Measurements from ENCODE around the gene TMEM115.

The TMEM115 gene

DNA sequence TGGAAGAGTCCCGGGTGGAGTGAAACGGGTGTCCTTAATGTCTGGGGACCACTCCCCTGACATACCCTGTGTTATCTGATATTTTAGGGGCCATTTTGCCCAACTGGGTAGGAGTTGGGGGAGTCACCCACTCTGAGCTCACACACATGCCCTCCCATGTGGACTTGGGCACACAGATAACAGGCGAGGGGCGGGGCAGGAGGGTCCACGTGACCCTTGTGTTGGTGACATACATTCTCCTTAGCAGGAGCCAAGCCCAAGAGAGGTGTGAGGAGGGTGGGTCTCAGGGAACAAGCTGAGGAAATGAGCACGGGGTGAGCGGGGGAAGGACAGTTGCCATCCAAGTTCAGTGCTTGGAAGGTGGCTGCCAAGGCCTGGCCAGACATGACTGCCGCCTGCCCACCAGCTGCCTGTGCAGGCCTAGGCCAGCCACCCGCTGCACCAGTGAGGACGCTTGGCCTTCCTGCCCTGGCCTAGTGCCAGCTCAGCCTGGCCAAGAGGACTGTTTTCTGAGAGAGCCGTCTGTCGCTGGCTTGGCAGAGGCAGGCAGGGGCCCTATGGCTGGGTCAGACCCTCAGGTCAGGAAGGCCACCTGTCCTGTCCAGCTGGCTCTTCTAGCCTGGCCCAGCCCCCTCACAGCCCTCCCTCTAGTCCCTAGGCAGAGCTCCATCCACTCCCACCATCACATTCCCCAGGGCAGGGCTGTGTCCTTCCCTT lies 31.3 kb upstream of the TMEM115 start:
- peak; percentile 54 for ATAC-seq
- TF ChIP-seq ZFP3 (CRISPR knock-in tag; IDR thresholded peaks at IDR 0.05) (no peak), ISL1 (CRISPR knock-in tag; IDR thresholded peaks at IDR 0.05) (no peak), TCF4 (CRISPR knock-in tag; IDR thresholded peaks at IDR 0.05; ENCODE audit: borderline replicate concordance) (peak; percentile 61; the same call in 1 of the 2 replicates), ZNF8 (CRISPR knock-in tag; IDR thresholded peaks at IDR 0.05) (0 out of 2 replicates have a peak, but pooled peaks have one; percentile 11), CSDC2 (CRISPR knock-in tag; IDR thresholded peaks at IDR 0.05) (no peak), ZNF565 (CRISPR knock-in tag; conservative IDR thresholded peaks at IDR 0.05; ENCODE audit: low read depth) (no peak), ZFP30 (CRISPR knock-in tag; IDR thresholded peaks at IDR 0.05) (no peak), GLIS3 (CRISPR knock-in tag; IDR thresholded peaks at IDR 0.05) (no peak)
- TF ChIP-seq, protein P1, sequence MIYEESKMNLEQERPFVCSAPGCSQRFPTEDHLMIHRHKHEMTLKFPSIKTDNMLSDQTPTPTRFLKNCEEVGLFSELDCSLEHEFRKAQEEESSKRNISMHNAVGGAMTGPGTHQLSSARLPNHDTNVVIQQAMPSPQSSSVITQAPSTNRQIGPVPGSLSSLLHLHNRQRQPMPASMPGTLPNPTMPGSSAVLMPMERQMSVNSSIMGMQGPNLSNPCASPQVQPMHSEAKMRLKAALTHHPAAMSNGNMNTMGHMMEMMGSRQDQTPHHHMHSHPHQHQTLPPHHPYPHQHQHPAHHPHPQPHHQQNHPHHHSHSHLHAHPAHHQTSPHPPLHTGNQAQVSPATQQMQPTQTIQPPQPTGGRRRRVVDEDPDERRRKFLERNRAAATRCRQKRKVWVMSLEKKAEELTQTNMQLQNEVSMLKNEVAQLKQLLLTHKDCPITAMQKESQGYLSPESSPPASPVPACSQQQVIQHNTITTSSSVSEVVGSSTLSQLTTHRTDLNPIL (CRISPR knock-in tag; IDR thresholded peaks at IDR 0.05; ENCODE audit: low read depth): no peak
- TF ChIP-seq, protein P2, sequence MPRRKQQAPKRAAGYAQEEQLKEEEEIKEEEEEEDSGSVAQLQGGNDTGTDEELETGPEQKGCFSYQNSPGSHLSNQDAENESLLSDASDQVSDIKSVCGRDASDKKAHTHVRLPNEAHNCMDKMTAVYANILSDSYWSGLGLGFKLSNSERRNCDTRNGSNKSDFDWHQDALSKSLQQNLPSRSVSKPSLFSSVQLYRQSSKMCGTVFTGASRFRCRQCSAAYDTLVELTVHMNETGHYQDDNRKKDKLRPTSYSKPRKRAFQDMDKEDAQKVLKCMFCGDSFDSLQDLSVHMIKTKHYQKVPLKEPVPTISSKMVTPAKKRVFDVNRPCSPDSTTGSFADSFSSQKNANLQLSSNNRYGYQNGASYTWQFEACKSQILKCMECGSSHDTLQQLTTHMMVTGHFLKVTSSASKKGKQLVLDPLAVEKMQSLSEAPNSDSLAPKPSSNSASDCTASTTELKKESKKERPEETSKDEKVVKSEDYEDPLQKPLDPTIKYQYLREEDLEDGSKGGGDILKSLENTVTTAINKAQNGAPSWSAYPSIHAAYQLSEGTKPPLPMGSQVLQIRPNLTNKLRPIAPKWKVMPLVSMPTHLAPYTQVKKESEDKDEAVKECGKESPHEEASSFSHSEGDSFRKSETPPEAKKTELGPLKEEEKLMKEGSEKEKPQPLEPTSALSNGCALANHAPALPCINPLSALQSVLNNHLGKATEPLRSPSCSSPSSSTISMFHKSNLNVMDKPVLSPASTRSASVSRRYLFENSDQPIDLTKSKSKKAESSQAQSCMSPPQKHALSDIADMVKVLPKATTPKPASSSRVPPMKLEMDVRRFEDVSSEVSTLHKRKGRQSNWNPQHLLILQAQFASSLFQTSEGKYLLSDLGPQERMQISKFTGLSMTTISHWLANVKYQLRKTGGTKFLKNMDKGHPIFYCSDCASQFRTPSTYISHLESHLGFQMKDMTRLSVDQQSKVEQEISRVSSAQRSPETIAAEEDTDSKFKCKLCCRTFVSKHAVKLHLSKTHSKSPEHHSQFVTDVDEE (CRISPR knock-in tag; IDR thresholded peaks at IDR 0.05): peak; percentile 90

DNA sequence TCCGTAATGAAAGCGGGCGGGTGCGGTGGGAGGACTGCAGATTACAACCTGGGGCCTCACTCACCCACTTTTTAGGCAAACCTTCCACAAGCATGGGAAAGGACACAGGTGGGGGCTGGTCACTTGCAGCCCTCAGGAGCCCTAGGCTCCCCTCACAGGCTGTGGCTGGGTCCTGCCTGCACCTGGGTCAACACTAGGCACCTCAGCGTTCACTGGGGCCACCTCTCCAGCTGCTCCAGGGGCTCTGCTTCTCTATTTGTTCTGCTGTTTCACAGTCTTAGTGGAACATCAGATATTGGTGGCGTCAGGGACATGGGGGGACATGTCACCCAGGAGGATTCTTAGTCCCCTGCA lies 30.1 kb upstream of the TMEM115 start:
- no peak for ATAC-seq
- TF ChIP-seq OSR1 (CRISPR knock-in tag; IDR thresholded peaks at IDR 0.05): no peak
- no peak for TF ChIP-seq ZFP30 (CRISPR knock-in tag; IDR thresholded peaks at IDR 0.05)
- TF ChIP-seq TCF4 (CRISPR knock-in tag; IDR thresholded peaks at IDR 0.05; ENCODE audit: borderline replicate concordance): no peak
- TF ChIP-seq RARB (CRISPR knock-in tag; IDR thresholded peaks at IDR 0.05): no peak
- TF ChIP-seq, protein P2 (CRISPR knock-in tag; IDR thresholded peaks at IDR 0.05): no peak
- TF ChIP-seq, protein P3, sequence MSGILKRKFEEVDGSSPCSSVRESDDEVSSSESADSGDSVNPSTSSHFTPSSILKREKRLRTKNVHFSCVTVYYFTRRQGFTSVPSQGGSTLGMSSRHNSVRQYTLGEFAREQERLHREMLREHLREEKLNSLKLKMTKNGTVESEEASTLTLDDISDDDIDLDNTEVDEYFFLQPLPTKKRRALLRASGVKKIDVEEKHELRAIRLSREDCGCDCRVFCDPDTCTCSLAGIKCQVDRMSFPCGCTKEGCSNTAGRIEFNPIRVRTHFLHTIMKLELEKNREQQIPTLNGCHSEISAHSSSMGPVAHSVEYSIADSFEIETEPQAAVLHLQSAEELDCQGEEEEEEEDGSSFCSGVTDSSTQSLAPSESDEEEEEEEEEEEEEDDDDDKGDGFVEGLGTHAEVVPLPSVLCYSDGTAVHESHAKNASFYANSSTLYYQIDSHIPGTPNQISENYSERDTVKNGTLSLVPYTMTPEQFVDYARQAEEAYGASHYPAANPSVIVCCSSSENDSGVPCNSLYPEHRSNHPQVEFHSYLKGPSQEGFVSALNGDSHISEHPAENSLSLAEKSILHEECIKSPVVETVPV (CRISPR knock-in tag; IDR thresholded peaks at IDR 0.05): no peak
- TF ChIP-seq ESRRG (CRISPR knock-in tag; IDR thresholded peaks at IDR 0.05): no peak
- TF ChIP-seq BACH2 (CRISPR knock-in tag; IDR thresholded peaks at IDR 0.05; ENCODE audit: borderline replicate concordance): no peak
- no peak for TF ChIP-seq GLIS3 (CRISPR knock-in tag; IDR thresholded peaks at IDR 0.05)
- no peak for TF ChIP-seq PPARA (CRISPR knock-in tag; IDR thresholded peaks at IDR 0.05; ENCODE audit: borderline replicate concordance)
- no peak for TF ChIP-seq CSDC2 (CRISPR knock-in tag; IDR thresholded peaks at IDR 0.05)
- TF ChIP-seq ZC3H10 (CRISPR knock-in tag; IDR thresholded peaks at IDR 0.05): no peak
- TF ChIP-seq ZFP3 (CRISPR knock-in tag; IDR thresholded peaks at IDR 0.05): no peak
- TF ChIP-seq ZNF8 (CRISPR knock-in tag; IDR thresholded peaks at IDR 0.05): no peak
- TF ChIP-seq, protein P1 (CRISPR knock-in tag; IDR thresholded peaks at IDR 0.05; ENCODE audit: low read depth): no peak

DNA sequence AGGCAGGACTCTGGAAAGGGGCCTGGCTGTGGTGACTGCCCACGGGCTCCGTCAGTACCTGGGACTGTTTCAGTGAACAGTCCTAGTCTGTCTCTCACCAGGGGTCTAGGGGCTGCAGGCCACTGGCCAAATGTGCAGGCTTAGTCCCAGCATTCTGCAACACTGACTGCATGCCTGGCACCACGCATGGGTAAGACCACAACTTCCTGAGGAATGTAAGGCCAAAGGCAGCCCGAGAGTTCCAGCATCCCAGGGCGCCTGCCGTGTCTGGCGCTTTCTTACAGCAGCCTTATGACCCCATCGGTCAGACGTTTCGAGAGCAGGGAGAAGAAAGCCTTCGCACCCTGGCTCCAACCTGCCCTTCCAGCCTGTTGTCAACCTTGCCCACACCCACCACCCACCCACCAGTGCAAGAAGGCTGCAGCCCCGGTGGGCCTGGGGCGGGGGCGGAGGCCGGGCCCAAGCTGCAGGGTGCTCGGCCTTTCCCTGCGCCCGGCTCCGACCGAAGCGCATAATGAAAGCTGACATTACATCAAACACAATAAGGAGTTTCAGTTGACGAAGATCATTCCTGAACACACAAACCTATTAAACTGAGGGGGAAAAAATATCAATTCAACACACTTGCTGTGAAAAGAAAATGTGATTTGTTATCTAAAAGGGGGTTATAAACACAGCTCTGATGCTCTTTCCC lies 29.5 kb upstream of the TMEM115 start:
- TF ChIP-seq PPARA (CRISPR knock-in tag; IDR thresholded peaks at IDR 0.05; ENCODE audit: borderline replicate concordance) (no peak), GLIS3 (CRISPR knock-in tag; IDR thresholded peaks at IDR 0.05) (no peak), RARB (CRISPR knock-in tag; IDR thresholded peaks at IDR 0.05) (no peak), BACH2 (CRISPR knock-in tag; IDR thresholded peaks at IDR 0.05; ENCODE audit: borderline replicate concordance) (no peak), ZC3H10 (CRISPR knock-in tag; IDR thresholded peaks at IDR 0.05) (no peak), SNAI2 (CRISPR knock-in tag; IDR thresholded peaks at IDR 0.05) (no peak), ZFP30 (CRISPR knock-in tag; IDR thresholded peaks at IDR 0.05) (no peak), ISL1 (CRISPR knock-in tag; IDR thresholded peaks at IDR 0.05) (no peak), ARNTL (CRISPR knock-in tag; IDR thresholded peaks at IDR 0.05; ENCODE audit: borderline replicate concordance, low read depth) (no peak), ZNF8 (CRISPR knock-in tag; IDR thresholded peaks at IDR 0.05) (no peak), CSDC2 (CRISPR knock-in tag; IDR thresholded peaks at IDR 0.05) (no peak), TCF4 (CRISPR knock-in tag; IDR thresholded peaks at IDR 0.05; ENCODE audit: borderline replicate concordance) (no peak), TOX (CRISPR knock-in tag; IDR thresholded peaks at IDR 0.05; ENCODE audit: borderline replicate concordance) (no peak), ZNF70 (CRISPR knock-in tag; IDR thresholded peaks at IDR 0.05) (no peak)
- TF ChIP-seq, protein P3 (CRISPR knock-in tag; IDR thresholded peaks at IDR 0.05): no peak
- peak; percentile 16 for ATAC-seq

Measured in SK-N-SH treated with all-trans-retinoic acid at 6 μM for 48 hours (cell line).